Measurements from ENCODE around the gene VAMP2.
A peak's percentile ranks its signal among the peaks of the same experiment; 100 is the strongest.

The VAMP2 gene

DNA sequence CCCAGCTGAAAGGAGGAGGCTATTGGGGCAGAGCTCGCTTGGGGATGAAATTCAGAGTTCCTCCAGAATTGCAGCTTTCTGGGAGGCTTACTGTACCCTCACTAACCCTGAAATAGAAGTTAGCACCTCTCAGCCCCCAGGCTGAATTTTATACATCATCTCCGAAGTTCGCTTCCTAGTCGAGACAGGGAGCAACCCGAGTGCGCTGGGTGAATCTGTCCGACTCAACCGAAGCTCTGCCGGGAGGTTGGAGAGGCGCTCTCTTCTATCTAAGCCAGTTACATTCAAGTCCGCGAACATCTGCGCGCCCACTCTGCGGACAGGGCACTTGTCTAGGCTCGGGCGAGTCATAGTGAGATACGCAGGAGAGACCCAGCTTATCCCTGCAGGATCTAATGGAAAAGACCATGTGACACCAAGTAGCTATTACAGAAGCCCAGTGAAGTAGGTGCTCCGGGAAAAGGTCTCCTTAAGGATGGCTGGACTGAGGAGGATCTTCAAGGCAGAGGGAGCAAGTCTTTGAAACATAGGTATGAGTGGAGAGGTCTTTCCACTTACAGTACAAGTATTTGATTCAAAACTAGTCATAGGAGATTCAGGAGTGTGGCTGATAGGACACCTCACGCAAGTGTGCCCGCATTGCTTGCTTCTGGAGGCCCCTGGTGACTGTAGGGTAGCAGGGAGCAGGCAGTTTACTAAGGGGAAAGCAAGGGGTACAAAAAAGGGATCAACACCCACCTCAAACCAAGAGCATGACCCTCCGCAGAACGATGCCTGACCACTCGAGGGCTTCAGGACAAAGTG lies 38.2 kb downstream of the VAMP2 start:
- CTCF ChIA-PET: interaction anchor here (0.6 to 4.1 kb wide), 10 partner anchors 9 to 259 kb away, joined by 3 to 33 read pairs (median 4); no protein-coding TSS in a partner anchor
- H3K27ac ChIP-seq (ENCODE audit: extremely low read depth, low read depth, low read length): no peak overlapping the region; the same call in 1 of the 2 replicates
- no peaks in the 10 kb centered on the region for H3K36me3 ChIP-seq (ENCODE audit: control insufficient read depth in 2 of 2, insufficient read depth in 1 of 2, low read length in 2 of 2)
- H3K9me3 ChIP-seq (ENCODE audit: control insufficient read depth, insufficient read depth, low read depth, low read length): no peaks in the 10 kb centered on the region
- POLR2A ChIA-PET: interaction anchor here (0.7 to 3.5 kb wide), 9 partner anchors 15 to 289 kb away, joined by 3 to 27 read pairs (median 3); partner anchors contain the start of genes AURKB and SLC25A35
- H3K4me3 ChIP-seq (ENCODE audit: low read depth, low read length): peak overlapping the region; percentile 70
- H3K4me1 ChIP-seq (ENCODE audit: control insufficient read depth, insufficient read depth, low read length): peaks cover 14% of the 10 kb centered on the region
- TF ChIP-seq ZSCAN23 (tag by site-specific recombination; IDR thresholded peaks at IDR 0.05) (no peak), ZBTB48 (tag by site-specific recombination; IDR thresholded peaks at IDR 0.05) (peak; percentile 67), ZFP69B (tag by site-specific recombination; IDR thresholded peaks at IDR 0.05) (no peak), IKZF3 (tag by site-specific recombination; IDR thresholded peaks at IDR 0.05) (peak; percentile 49; the same call in 1 of the 2 replicates), ZNF155 (tag by site-specific recombination; IDR thresholded peaks at IDR 0.05) (no peak), ZNF792 (tag by site-specific recombination; IDR thresholded peaks at IDR 0.05) (no peak), ZNF600 (tag by site-specific recombination; IDR thresholded peaks at IDR 0.05) (peak; percentile 33; the same call in 1 of the 2 replicates), ZNF133 (tag by site-specific recombination; IDR thresholded peaks at IDR 0.05) (no peak), ZNF132 (tag by site-specific recombination; IDR thresholded peaks at IDR 0.05; ENCODE audit: borderline replicate concordance) (no peak), ZNF654 (tag by site-specific recombination; IDR thresholded peaks at IDR 0.05; ENCODE audit: low read depth) (no peak), ZSCAN16 (tag by site-specific recombination; IDR thresholded peaks at IDR 0.05) (no peak), ZNF302 (tag by site-specific recombination; IDR thresholded peaks at IDR 0.05; ENCODE audit: low read depth) (no peak), ZBTB20 (tag by site-specific recombination; IDR thresholded peaks at IDR 0.05) (peak; percentile 94), ZNF138 (tag by site-specific recombination; IDR thresholded peaks at IDR 0.05; ENCODE audit: borderline replicate concordance) (no peak), ZNF266 (tag by site-specific recombination; IDR thresholded peaks at IDR 0.05; ENCODE audit: low read depth) (no peak), ZNF555 (tag by site-specific recombination; conservative IDR thresholded peaks at IDR 0.05) (no peak), ZBTB8A (tag by site-specific recombination; IDR thresholded peaks at IDR 0.05) (0 out of 2 replicates have a peak, but pooled peaks have one; percentile 8)
- TF ChIP-seq, protein P1, sequence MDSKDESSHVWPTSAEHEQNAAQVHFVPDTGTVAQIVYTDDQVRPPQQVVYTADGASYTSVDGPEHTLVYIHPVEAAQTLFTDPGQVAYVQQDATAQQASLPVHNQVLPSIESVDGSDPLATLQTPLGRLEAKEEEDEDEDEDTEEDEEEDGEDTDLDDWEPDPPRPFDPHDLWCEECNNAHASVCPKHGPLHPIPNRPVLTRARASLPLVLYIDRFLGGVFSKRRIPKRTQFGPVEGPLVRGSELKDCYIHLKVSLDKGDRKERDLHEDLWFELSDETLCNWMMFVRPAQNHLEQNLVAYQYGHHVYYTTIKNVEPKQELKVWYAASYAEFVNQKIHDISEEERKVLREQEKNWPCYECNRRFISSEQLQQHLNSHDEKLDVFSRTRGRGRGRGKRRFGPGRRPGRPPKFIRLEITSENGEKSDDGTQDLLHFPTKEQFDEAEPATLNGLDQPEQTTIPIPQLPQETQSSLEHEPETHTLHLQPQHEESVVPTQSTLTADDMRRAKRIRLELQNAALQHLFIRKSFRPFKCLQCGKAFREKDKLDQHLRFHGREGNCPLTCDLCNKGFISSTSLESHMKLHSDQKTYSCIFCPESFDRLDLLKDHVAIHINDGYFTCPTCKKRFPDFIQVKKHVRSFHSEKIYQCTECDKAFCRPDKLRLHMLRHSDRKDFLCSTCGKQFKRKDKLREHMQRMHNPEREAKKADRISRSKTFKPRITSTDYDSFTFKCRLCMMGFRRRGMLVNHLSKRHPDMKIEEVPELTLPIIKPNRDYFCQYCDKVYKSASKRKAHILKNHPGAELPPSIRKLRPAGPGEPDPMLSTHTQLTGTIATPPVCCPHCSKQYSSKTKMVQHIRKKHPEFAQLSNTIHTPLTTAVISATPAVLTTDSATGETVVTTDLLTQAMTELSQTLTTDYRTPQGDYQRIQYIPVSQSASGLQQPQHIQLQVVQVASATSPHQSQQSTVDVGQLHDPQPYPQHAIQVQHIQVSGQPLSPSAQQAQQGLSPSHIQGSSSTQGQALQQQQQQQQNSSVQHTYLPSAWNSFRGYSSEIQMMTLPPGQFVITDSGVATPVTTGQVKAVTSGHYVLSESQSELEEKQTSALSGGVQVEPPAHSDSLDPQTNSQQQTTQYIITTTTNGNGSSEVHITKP (tag by site-specific recombination; IDR thresholded peaks at IDR 0.05): no peak
- TF ChIP-seq, protein P2, sequence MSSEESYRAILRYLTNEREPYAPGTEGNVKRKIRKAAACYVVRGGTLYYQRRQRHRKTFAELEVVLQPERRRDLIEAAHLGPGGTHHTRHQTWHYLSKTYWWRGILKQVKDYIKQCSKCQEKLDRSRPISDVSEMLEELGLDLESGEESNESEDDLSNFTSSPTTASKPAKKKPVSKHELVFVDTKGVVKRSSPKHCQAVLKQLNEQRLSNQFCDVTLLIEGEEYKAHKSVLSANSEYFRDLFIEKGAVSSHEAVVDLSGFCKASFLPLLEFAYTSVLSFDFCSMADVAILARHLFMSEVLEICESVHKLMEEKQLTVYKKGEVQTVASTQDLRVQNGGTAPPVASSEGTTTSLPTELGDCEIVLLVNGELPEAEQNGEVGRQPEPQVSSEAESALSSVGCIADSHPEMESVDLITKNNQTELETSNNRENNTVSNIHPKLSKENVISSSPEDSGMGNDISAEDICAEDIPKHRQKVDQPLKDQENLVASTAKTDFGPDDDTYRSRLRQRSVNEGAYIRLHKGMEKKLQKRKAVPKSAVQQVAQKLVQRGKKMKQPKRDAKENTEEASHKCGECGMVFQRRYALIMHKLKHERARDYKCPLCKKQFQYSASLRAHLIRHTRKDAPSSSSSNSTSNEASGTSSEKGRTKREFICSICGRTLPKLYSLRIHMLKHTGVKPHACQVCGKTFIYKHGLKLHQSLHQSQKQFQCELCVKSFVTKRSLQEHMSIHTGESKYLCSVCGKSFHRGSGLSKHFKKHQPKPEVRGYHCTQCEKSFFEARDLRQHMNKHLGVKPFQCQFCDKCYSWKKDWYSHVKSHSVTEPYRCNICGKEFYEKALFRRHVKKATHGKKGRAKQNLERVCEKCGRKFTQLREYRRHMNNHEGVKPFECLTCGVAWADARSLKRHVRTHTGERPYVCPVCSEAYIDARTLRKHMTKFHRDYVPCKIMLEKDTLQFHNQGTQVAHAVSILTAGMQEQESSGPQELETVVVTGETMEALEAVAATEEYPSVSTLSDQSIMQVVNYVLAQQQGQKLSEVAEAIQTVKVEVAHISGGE (tag by site-specific recombination; conservative IDR thresholded peaks at IDR 0.05; ENCODE audit: low read depth): peak; percentile 91
- TF ChIP-seq, protein P3, sequence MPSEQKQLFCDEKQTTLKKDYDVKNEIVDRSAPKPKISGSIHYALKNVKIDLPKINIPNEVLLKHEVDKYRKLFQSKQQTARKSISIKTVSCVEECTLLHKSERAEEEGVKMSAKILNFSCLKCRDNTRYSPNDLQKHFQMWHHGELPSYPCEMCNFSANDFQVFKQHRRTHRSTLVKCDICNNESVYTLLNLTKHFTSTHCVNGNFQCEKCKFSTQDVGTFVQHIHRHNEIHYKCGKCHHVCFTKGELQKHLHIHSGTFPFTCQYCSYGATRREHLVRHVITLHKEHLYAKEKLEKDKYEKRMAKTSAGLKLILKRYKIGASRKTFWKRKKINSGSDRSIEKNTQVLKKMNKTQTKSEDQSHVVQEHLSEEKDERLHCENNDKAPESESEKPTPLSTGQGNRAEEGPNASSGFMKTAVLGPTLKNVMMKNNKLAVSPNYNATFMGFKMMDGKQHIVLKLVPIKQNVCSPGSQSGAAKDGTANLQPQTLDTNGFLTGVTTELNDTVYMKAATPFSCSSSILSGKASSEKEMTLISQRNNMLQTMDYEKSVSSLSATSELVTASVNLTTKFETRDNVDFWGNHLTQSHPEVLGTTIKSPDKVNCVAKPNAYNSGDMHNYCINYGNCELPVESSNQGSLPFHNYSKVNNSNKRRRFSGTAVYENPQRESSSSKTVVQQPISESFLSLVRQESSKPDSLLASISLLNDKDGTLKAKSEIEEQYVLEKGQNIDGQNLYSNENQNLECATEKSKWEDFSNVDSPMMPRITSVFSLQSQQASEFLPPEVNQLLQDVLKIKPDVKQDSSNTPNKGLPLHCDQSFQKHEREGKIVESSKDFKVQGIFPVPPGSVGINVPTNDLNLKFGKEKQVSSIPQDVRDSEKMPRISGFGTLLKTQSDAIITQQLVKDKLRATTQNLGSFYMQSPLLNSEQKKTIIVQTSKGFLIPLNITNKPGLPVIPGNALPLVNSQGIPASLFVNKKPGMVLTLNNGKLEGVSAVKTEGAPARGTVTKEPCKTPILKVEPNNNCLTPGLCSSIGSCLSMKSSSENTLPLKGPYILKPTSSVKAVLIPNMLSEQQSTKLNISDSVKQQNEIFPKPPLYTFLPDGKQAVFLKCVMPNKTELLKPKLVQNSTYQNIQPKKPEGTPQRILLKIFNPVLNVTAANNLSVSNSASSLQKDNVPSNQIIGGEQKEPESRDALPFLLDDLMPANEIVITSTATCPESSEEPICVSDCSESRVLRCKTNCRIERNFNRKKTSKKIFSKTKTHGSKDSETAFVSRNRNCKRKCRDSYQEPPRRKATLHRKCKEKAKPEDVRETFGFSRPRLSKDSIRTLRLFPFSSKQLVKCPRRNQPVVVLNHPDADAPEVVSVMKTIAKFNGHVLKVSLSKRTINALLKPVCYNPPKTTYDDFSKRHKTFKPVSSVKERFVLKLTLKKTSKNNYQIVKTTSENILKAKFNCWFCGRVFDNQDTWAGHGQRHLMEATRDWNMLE (tag by site-specific recombination; conservative IDR thresholded peaks at IDR 0.05; ENCODE audit: low read depth): no peak
- TF ChIP-seq, protein P4, sequence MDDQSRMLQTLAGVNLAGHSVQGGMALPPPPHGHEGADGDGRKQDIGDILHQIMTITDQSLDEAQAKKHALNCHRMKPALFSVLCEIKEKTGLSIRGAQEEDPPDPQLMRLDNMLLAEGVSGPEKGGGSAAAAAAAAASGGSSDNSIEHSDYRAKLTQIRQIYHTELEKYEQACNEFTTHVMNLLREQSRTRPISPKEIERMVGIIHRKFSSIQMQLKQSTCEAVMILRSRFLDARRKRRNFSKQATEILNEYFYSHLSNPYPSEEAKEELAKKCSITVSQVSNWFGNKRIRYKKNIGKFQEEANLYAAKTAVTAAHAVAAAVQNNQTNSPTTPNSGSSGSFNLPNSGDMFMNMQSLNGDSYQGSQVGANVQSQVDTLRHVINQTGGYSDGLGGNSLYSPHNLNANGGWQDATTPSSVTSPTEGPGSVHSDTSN (CRISPR knock-in tag; IDR thresholded peaks at IDR 0.05): no peak
- TF ChIP-seq, protein P5, sequence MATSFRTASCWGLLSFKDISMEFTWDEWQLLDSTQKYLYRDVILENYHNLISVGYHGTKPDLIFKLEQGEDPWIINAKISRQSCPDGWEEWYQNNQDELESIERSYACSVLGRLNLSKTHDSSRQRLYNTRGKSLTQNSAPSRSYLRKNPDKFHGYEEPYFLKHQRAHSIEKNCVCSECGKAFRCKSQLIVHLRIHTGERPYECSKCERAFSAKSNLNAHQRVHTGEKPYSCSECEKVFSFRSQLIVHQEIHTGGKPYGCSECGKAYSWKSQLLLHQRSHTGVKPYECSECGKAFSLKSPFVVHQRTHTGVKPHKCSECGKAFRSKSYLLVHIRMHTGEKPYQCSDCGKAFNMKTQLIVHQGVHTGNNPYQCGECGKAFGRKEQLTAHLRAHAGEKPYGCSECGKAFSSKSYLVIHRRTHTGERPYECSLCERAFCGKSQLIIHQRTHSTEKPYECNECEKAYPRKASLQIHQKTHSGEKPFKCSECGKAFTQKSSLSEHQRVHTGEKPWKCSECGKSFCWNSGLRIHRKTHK (tag by site-specific recombination; IDR thresholded peaks at IDR 0.05): no peak

All from HEK293 (cell line).